GM21526 (cell line): ENCODE measurements around the gene LHX3.

Source experiments
- ATAC-seq: cut with Tn5 transposase; IDR thresholded peaks from one replicate; pipeline ENCODE4 v1.9.1; 2021; ENCODE audit warnings: moderate library complexity; ENCODE audit not compliant: unreplicated experiment, low FRiP score

Gene LHX3

GRCh38 chr9:136194540-136194939 lies 10.4 kb downstream of the LHX3 start:
- ATAC-seq, result no peak

GRCh38 chr9:136193891-136194279 lies 11.0 kb downstream of the LHX3 start:
- no peak for ATAC-seq

- ATAC-seq, result no peak
Measured at GRCh38 chr9:136193127-136193890, 11.6 kb downstream of the LHX3 start.

- no peak for ATAC-seq
Measured at GRCh38 chr9:136192289-136193126, 12.4 kb downstream of the LHX3 start.

GRCh38 chr9:136191960-136192286 lies 13.0 kb downstream of the LHX3 start:
- no peak for ATAC-seq

- no peak for ATAC-seq
Measured at GRCh38 chr9:136191099-136191959, 13.6 kb downstream of the LHX3 start.

GRCh38 chr9:136190656-136191055 lies 14.3 kb downstream of the LHX3 start:
- no peak for ATAC-seq

- no peak for ATAC-seq
Measured at GRCh38 chr9:136190237-136190601, 14.7 kb downstream of the LHX3 start.

- no peak for ATAC-seq
Measured at GRCh38 chr9:136189394-136190236, 15.3 kb downstream of the LHX3 start.

- no peak for ATAC-seq
Measured at GRCh38 chr9:136187683-136188586, 17.0 kb downstream of the LHX3 start.

- no peak for ATAC-seq
Measured at GRCh38 chr9:136187197-136187596, 17.7 kb downstream of the LHX3 start.

- no peak for ATAC-seq
Measured at GRCh38 chr9:136186386-136186785, 18.5 kb downstream of the LHX3 start.

GRCh38 chr9:136185596-136186366 lies 19.1 kb downstream of the LHX3 start:
- ATAC-seq, result no peak

- no peak for ATAC-seq
Measured at GRCh38 chr9:136185066-136185465, 19.9 kb downstream of the LHX3 start.

- no peak for ATAC-seq
Measured at GRCh38 chr9:136182850-136183422, 22.0 kb downstream of the LHX3 start.

GRCh38 chr9:136182420-136182787 lies 22.5 kb downstream of the LHX3 start:
- ATAC-seq, result no peak

- ATAC-seq, result no peak
Measured at GRCh38 chr9:136181784-136182419, 23.0 kb downstream of the LHX3 start.

- ATAC-seq, result no peak
Measured at GRCh38 chr9:136180586-136180985, 24.3 kb downstream of the LHX3 start.
